ENCODE measurements around the gene TBC1D5.
A peak's percentile ranks its signal among the peaks of the same experiment; 100 is the strongest.

Gene TBC1D5

GRCh38 chr3:17151598-17152373 lies 590.6 kb downstream of the TBC1D5 start:
- TF ChIP-seq GATA3 (IDR thresholded peaks at IDR 0.05; ENCODE audit: low read depth, low read length) (no peak), GATA2 (IDR thresholded peaks at IDR 0.05; ENCODE audit: low read depth, low read length) (no peak)

GRCh38 chr3:17149076-17149475 lies 593.4 kb downstream of the TBC1D5 start:
- TF ChIP-seq GATA2 (IDR thresholded peaks at IDR 0.05; ENCODE audit: low read depth, low read length) = no peak
- TF ChIP-seq GATA3 (IDR thresholded peaks at IDR 0.05; ENCODE audit: low read depth, low read length) = no peak

GRCh38 chr3:17144665-17144993 lies 597.8 kb downstream of the TBC1D5 start:
- TF ChIP-seq GATA2 (IDR thresholded peaks at IDR 0.05; ENCODE audit: low read depth, low read length) (no peak), GATA3 (IDR thresholded peaks at IDR 0.05; ENCODE audit: low read depth, low read length) (no peak)

GRCh38 chr3:17143893-17144664 lies 598.4 kb downstream of the TBC1D5 start:
- TF ChIP-seq GATA2 (IDR thresholded peaks at IDR 0.05; ENCODE audit: low read depth, low read length) = no peak
- TF ChIP-seq GATA3 (IDR thresholded peaks at IDR 0.05; ENCODE audit: low read depth, low read length) = no peak

- TF ChIP-seq GATA3 (IDR thresholded peaks at IDR 0.05; ENCODE audit: low read depth, low read length) = no peak
- no peak for TF ChIP-seq GATA2 (IDR thresholded peaks at IDR 0.05; ENCODE audit: low read depth, low read length)
Observed at GRCh38 chr3:17142516-17142915, 599.9 kb downstream of the TBC1D5 start.

GRCh38 chr3:17141699-17142098 lies 600.7 kb downstream of the TBC1D5 start:
- TF ChIP-seq GATA3 (IDR thresholded peaks at IDR 0.05; ENCODE audit: low read depth, low read length) (no peak), GATA2 (IDR thresholded peaks at IDR 0.05; ENCODE audit: low read depth, low read length) (no peak)

- TF ChIP-seq GATA3 (IDR thresholded peaks at IDR 0.05; ENCODE audit: low read depth, low read length) (no peak), GATA2 (IDR thresholded peaks at IDR 0.05; ENCODE audit: low read depth, low read length) (no peak)
Observed at GRCh38 chr3:17140670-17141505, 601.5 kb downstream of the TBC1D5 start.

- no peak for TF ChIP-seq GATA3 (IDR thresholded peaks at IDR 0.05; ENCODE audit: low read depth, low read length)
- no peak for TF ChIP-seq GATA2 (IDR thresholded peaks at IDR 0.05; ENCODE audit: low read depth, low read length)
Observed at GRCh38 chr3:17138246-17139039, 604.0 kb downstream of the TBC1D5 start.

- TF ChIP-seq GATA3 (IDR thresholded peaks at IDR 0.05; ENCODE audit: low read depth, low read length) (no peak), GATA2 (IDR thresholded peaks at IDR 0.05; ENCODE audit: low read depth, low read length) (no peak)
Observed at GRCh38 chr3:17137321-17137826, 605.1 kb downstream of the TBC1D5 start.

- TF ChIP-seq GATA3 (IDR thresholded peaks at IDR 0.05; ENCODE audit: low read depth, low read length) = no peak
- TF ChIP-seq GATA2 (IDR thresholded peaks at IDR 0.05; ENCODE audit: low read depth, low read length) = peak; percentile 34; the same call in 1 of the 2 replicates
Observed at GRCh38 chr3:17136136-17136721, 606.2 kb downstream of the TBC1D5 start.

GRCh38 chr3:17135696-17136095 lies 606.7 kb downstream of the TBC1D5 start:
- no peak for TF ChIP-seq GATA2 (IDR thresholded peaks at IDR 0.05; ENCODE audit: low read depth, low read length)
- TF ChIP-seq GATA3 (IDR thresholded peaks at IDR 0.05; ENCODE audit: low read depth, low read length) = no peak

GRCh38 chr3:17133632-17134545 lies 608.5 kb downstream of the TBC1D5 start:
- TF ChIP-seq GATA2 (IDR thresholded peaks at IDR 0.05; ENCODE audit: low read depth, low read length) (no peak), GATA3 (IDR thresholded peaks at IDR 0.05; ENCODE audit: low read depth, low read length) (no peak)
